OCI-LY1 (cell line): Measurements from ENCODE around the gene ZNF611.
"Not testable (repeated sequence)": the region's sequence is repeated elsewhere in the genome, so short reads cannot be mapped to it uniquely, and the experiment has no call there.

Experiments
- H2AFZ ChIP-seq: fragments of 200-600 bp; sonication (generic), shearing (Covaris generic); 2 replicates; pipeline ENCODE4 v1.6.0; 2014; ENCODE audit warnings: antibody characterized with exemption, mild to moderate bottlenecking, low read length
- H3F3A ChIP-seq: fragments of 200-600 bp; sonication (generic), shearing (Covaris generic); 2 replicates; pipeline ENCODE4 v1.6.0; 2014; ENCODE audit warnings: mild to moderate bottlenecking, antibody characterized with exemption, low read length, moderate library complexity; ENCODE audit not compliant: insufficient read depth
- H3K27ac ChIP-seq: fragments of 200-600 bp; sonication (generic); 2 replicates; pipeline ENCODE4 v1.5.1; 2014; ENCODE audit warnings: low read length, mixed run types, mild to moderate bottlenecking, low read depth; ENCODE audit not compliant: poor library complexity, severe bottlenecking
- H3K27me3 ChIP-seq: fragments of 200-600 bp; sonication (generic); 2 replicates; pipeline ENCODE4 v1.6.0; 2014; ENCODE audit warnings: antibody characterized with exemption, mild to moderate bottlenecking, low read length, moderate library complexity; ENCODE audit not compliant: insufficient read depth
- H3K36me3 ChIP-seq: fragments of 200-600 bp; sonication (generic); 2 replicates; pipeline ENCODE4 v1.6.1; 2014; ENCODE audit warnings: mild to moderate bottlenecking, antibody characterized with exemption, low read length, moderate library complexity, mixed read lengths; ENCODE audit not compliant: insufficient read depth
- H3K4me1 ChIP-seq: fragments of 200-600 bp; sonication (generic); 2 replicates; pipeline ENCODE4 v1.5.1; 2014; ENCODE audit warnings: mild to moderate bottlenecking, low read length, moderate library complexity; ENCODE audit not compliant: insufficient read depth, severe bottlenecking
- H3K4me2 ChIP-seq: fragments of 200-600 bp; sonication (generic), shearing (Covaris generic); 2 replicates; pipeline ENCODE4 v1.6.1; 2014; ENCODE audit warnings: low read length
- H3K4me3 ChIP-seq: fragments of 200-600 bp; sonication (generic); 2 replicates; pipeline ENCODE4 v1.5.1; 2014; ENCODE audit warnings: low read length, low read depth, mild to moderate bottlenecking, mixed read lengths; ENCODE audit not compliant: poor library complexity, severe bottlenecking
- H3K79me2 ChIP-seq: fragments of 200-600 bp; shearing (Covaris generic); 2 replicates; pipeline ENCODE4 v1.6.1; 2016; ENCODE audit warnings: mixed run types, low read length, mixed read lengths; ENCODE audit not compliant: insufficient read depth
- H3K9ac ChIP-seq: fragments of 200-600 bp; sonication (generic), shearing (Covaris generic); 2 replicates; pipeline ENCODE4 v1.6.1; 2014; ENCODE audit warnings: mild to moderate bottlenecking, low read length, mixed read lengths
- H3K9me2 ChIP-seq: fragments of 200-600 bp; sonication (generic), shearing (Covaris generic); 2 replicates; pipeline ENCODE4 v1.6.1; 2014; ENCODE audit warnings: low read depth, mild to moderate bottlenecking, low read length, mixed read lengths
- H3K9me3 ChIP-seq: fragments of 200-600 bp; shearing (Covaris generic); 2 replicates; pipeline ENCODE4 v1.6.1; 2014; ENCODE audit warnings: low read length, mixed read lengths
- H4K20me1 ChIP-seq: fragments of 200-600 bp; sonication (generic), shearing (Covaris generic); 2 replicates; pipeline ENCODE4 v1.6.0; 2016; ENCODE audit warnings: mild to moderate bottlenecking, low read length; ENCODE audit not compliant: insufficient read depth
- CTCF ChIP-seq: fragments of 200-600 bp; sonication (generic), shearing (Covaris generic); IDR thresholded peaks from 2 replicates; pipeline ENCODE4 v1.5.1; 2017; ENCODE audit warnings: mild to moderate bottlenecking, antibody characterized with exemption, low read length, moderate library complexity, mixed read lengths
- EZH2 ChIP-seq: fragments of 200-600 bp; sonication (generic), shearing (Covaris generic); IDR thresholded peaks from 2 replicates; pipeline ENCODE4 v1.8.0; 2017; ENCODE audit warnings: borderline replicate concordance, mixed run types, mild to moderate bottlenecking, antibody characterized with exemption, low read length, moderate library complexity, mixed read lengths

The ZNF611 gene

GRCh38 chr19:52685811-52686210 is 49.0 kb downstream of the ZNF611 start:
- Histone ChIP-seq H3K9ac (no peak overlapping the region), H3K4me1 (peaks cover 13% of the 10 kb centered on the region), H3K79me2 (peaks cover 27% of the 10 kb centered on the region), H3K4me3 (no peak overlapping the region), H3K4me2 (no peak overlapping the region), H3F3A (no peaks in the 10 kb centered on the region), H3K27me3 (no peaks in the 10 kb centered on the region), H3K9me2 (no peaks in the 10 kb centered on the region), H3K27ac (no peak overlapping the region), H2AFZ (no peak overlapping the region), H4K20me1 (no peaks in the 10 kb centered on the region), H3K36me3 (peaks cover 55% of the 10 kb centered on the region), H3K9me3 (no peaks in the 10 kb centered on the region)
- TF ChIP-seq CTCF (no peak), EZH2 (no peak)

GRCh38 chr19:52681216-52681615 is 53.6 kb downstream of the ZNF611 start:
- H3K4me2 ChIP-seq, H4K20me1 ChIP-seq, H3K4me1 ChIP-seq, H3K9me3 ChIP-seq, H3F3A ChIP-seq, H3K9ac ChIP-seq, H3K27ac ChIP-seq, H2AFZ ChIP-seq, H3K27me3 ChIP-seq, H3K9me2 ChIP-seq, H3K4me3 ChIP-seq: not testable (repeated sequence)
- H3K79me2 ChIP-seq: peaks cover 25% of the 10 kb centered on the region; the same call in 1 of the 2 replicates
- H3K36me3 ChIP-seq: peaks cover 75% of the 10 kb centered on the region

GRCh38 chr19:52679598-52679997 is 55.2 kb downstream of the ZNF611 start:
- Histone ChIP-seq H4K20me1 (no peaks in the 10 kb centered on the region), H3K79me2 (peaks cover 31% of the 10 kb centered on the region), H3F3A (no peaks in the 10 kb centered on the region), H3K9me3 (peaks cover 6% of the 10 kb centered on the region; the same call in 1 of the 2 replicates), H3K9ac (no peak overlapping the region), H3K4me2 (no peak overlapping the region), H3K9me2 (no peaks in the 10 kb centered on the region), H3K27ac (no peak overlapping the region), H3K4me1 (no peaks in the 10 kb centered on the region), H2AFZ (no peak overlapping the region), H3K27me3 (no peaks in the 10 kb centered on the region), H3K36me3 (peaks cover 70% of the 10 kb centered on the region), H3K4me3 (no peak overlapping the region)
- TF ChIP-seq EZH2: no peak
- TF ChIP-seq CTCF: no peak

GRCh38 chr19:52675239-52675638 is 59.6 kb downstream of the ZNF611 start:
- H3K4me1 ChIP-seq, H3K9me2 ChIP-seq, H2AFZ ChIP-seq, H3K4me2 ChIP-seq, H3F3A ChIP-seq, H3K27me3 ChIP-seq, H3K9ac ChIP-seq, H3K4me3 ChIP-seq, H3K27ac ChIP-seq, H4K20me1 ChIP-seq, H3K9me3 ChIP-seq: not testable (repeated sequence)
- peaks cover 40% of the 10 kb centered on the region for H3K79me2 ChIP-seq
- peaks cover 67% of the 10 kb centered on the region for H3K36me3 ChIP-seq
